ENCODE data around the gene ASIP. TPM values are rescaled to one million over a fixed set of nuclear protein-coding genes. Genes with fewer than 3 reads are reported as not detected.

Gene ASIP
- total and polyA plus RNA-seq, 2 of the 4 experiments (the other 2 are of a cell fraction), result not detected

DNA sequence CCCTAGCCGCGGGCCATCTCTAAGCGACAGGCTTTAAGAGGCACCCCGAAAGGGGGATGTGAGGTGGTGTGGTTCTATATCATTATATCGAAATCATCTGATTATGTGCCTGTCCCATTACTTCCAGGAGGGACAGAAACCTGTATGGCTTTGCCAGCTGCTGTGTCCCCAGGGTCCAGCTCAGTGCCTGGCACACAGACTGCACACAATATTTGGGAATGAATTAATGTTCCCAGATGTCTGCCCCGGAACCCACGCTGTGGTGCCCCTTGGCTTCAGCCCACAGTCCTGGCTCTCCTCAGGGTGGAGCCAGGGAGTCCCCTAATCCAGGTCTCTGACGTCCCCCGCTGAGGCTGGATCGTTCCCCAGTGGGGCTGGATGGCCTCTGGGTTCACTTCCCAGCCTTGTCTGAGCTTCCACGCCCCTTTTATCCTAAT, 70.8 kb downstream of the ASIP start:
- BruUV-seq (replicated peaks), result no TSS peak
- H2AFZ ChIP-seq (replicated peaks; ENCODE audit: low read length, poor library complexity), result peak overlapping the region; percentile 81
- peak; percentile 3 for ATAC-seq (ENCODE audit: low read depth)
- H3K14ac ChIP-seq (replicated peaks; ENCODE audit: low read depth, low read length), result no peak overlapping the region
- no peak overlapping the region for H3K27ac ChIP-seq (ENCODE audit: insufficient read depth, low read length)
- H3K9ac ChIP-seq (ENCODE audit: low read depth, low read length), result no peak overlapping the region
- no peak overlapping the region for H4K5ac ChIP-seq (ENCODE audit: low read depth, low read length)
- no peak overlapping the region for H2BK120ac ChIP-seq (ENCODE audit: low read depth, low read length)
- no peaks in the 10 kb centered on the region for H3K9me3 ChIP-seq (ENCODE audit: control insufficient read depth, insufficient read depth, low read length)
- H2AK5ac ChIP-seq (ENCODE audit: low read depth, low read length), result peak overlapping the region; percentile 29; the same call in 1 of the 2 replicates
- no peak overlapping the region for H3K4me3 ChIP-seq (ENCODE audit: insufficient read depth, low read depth, low read length)
- H3K36me3 ChIP-seq (ENCODE audit: control insufficient read depth, insufficient read depth, low read length), result no peaks in the 10 kb centered on the region
- no peak overlapping the region for H4K91ac ChIP-seq (ENCODE audit: insufficient read depth, low read depth, low read length)
- in situ Hi-C loops (cut with MboI; ENCODE audit: low sequenced_read_pairs) (loop anchor here (5.0 to 10.0 kb wide), 2 partner anchors 163 to 205 kb away; partner anchors contain the start of gene DYNLRB1), intact Hi-C loops (cut with micrococcal nuclease) (loop anchor here (2.0 to 5.0 kb wide), 8 partner anchors 50 to 457 kb away; partner anchors contain the start of gene ITCH), dilution Hi-C loops (cut with HindIII; ENCODE audit: low sequenced_read_pairs, unreplicated experiment) (no loop called here)
- peaks cover 11% of the 10 kb centered on the region for H3K9me1 ChIP-seq (ENCODE audit: insufficient read depth, low read length)
- no peak overlapping the region for H3K56ac ChIP-seq (ENCODE audit: extremely low read depth, insufficient read depth, low read length)
- H4K20me1 ChIP-seq (ENCODE audit: insufficient read depth, low read length), result no peaks in the 10 kb centered on the region
- no peak overlapping the region for H3K4me2 ChIP-seq (ENCODE audit: low read depth, low read length)
- H2AK9ac ChIP-seq (replicated peaks; ENCODE audit: low read depth, low read length, poor library complexity), result no peak overlapping the region
- no peak overlapping the region for H3K18ac ChIP-seq (ENCODE audit: low read depth, low read length)
- WGBS, 2 experiments (ENCODE audit: extremely low coverage in 2 of 2, insufficient read length in 1 of 2), result 27% methylated on average over 4 of the region's 11 CpGs; no CpG with 5 or more reads in 1 of the 2 experiments
- H3K23ac ChIP-seq (ENCODE audit: low read depth, low read length), result no peak overlapping the region
- TF ChIP-seq, protein P1, sequence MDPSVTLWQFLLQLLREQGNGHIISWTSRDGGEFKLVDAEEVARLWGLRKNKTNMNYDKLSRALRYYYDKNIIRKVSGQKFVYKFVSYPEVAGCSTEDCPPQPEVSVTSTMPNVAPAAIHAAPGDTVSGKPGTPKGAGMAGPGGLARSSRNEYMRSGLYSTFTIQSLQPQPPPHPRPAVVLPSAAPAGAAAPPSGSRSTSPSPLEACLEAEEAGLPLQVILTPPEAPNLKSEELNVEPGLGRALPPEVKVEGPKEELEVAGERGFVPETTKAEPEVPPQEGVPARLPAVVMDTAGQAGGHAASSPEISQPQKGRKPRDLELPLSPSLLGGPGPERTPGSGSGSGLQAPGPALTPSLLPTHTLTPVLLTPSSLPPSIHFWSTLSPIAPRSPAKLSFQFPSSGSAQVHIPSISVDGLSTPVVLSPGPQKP (IDR thresholded peaks at IDR 0.05; ENCODE audit: borderline replicate concordance, low read depth, low read length), result no peak
- TF ChIP-seq, protein P2, sequence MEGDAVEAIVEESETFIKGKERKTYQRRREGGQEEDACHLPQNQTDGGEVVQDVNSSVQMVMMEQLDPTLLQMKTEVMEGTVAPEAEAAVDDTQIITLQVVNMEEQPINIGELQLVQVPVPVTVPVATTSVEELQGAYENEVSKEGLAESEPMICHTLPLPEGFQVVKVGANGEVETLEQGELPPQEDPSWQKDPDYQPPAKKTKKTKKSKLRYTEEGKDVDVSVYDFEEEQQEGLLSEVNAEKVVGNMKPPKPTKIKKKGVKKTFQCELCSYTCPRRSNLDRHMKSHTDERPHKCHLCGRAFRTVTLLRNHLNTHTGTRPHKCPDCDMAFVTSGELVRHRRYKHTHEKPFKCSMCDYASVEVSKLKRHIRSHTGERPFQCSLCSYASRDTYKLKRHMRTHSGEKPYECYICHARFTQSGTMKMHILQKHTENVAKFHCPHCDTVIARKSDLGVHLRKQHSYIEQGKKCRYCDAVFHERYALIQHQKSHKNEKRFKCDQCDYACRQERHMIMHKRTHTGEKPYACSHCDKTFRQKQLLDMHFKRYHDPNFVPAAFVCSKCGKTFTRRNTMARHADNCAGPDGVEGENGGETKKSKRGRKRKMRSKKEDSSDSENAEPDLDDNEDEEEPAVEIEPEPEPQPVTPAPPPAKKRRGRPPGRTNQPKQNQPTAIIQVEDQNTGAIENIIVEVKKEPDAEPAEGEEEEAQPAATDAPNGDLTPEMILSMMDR (conservative IDR thresholded peaks at IDR 0.05; ENCODE audit: low read depth, low read length), result 0 out of 2 replicates have a peak, but pooled peaks have one; percentile 2
- CTCF ChIA-PET, result interaction anchor here (0.6 to 2.8 kb wide), 38 partner anchors 8 to 629 kb away, joined by 3 to 24 read pairs (median 5); partner anchors contain the start of genes AHCY, DYNLRB1 and ITCH
- POLR2A ChIA-PET (ENCODE audit: unreplicated experiment), result no interaction called here
- H2BK5ac ChIP-seq (ENCODE audit: low read depth, low read length, poor library complexity, severe bottlenecking), result no peak overlapping the region
- 0 out of 4 replicates have a peak, but pooled peaks cover 0 to 8% of the 10 kb centered on the region in 2 experiments for H3K79me1 ChIP-seq (ENCODE audit: low read depth in 1 of 2, low read length in 2 of 2)
- no peak overlapping the region for H3K4ac ChIP-seq (ENCODE audit: low read depth, low read length)
- H2BK15ac ChIP-seq (ENCODE audit: low read depth, low read length), result no peak overlapping the region
- no peak overlapping the region for H2BK20ac ChIP-seq (ENCODE audit: low read depth, low read length)
- no peaks in the 10 kb centered on the region for H3K27me3 ChIP-seq (ENCODE audit: control insufficient read depth, insufficient read depth, low read length)
- DNase-seq, result no peak
- no peak overlapping the region for H4K8ac ChIP-seq (ENCODE audit: low read depth in 2 of 2, low read length in 2 of 2)
- peaks cover 4% of the 10 kb centered on the region for H3K4me1 ChIP-seq (ENCODE audit: control insufficient read depth, insufficient read depth, low read length)
